WTC11 (cell line): ENCODE data around the gene TOMM5. TPM values are rescaled to one million over a fixed set of nuclear protein-coding genes. Genes with fewer than 3 reads are reported as not detected.

Experiments
- ATAC-seq: fragments of 200-7000 bp; cut with Tn5 transposase; 2 replicates; pipeline ENCODE4 v1.10.0; 2021; ENCODE audit warnings: mild to moderate bottlenecking, moderate library complexity
- CTCF ChIA-PET: fragments of 300-600 bp; sonication (Branson Sonifier 250); formaldehyde crosslinking; loops from one replicate; lab custom pipeline; 2021; ENCODE audit warnings: antibody characterized with exemption; lab: Charles Lee
- POLR2A ChIA-PET: fragments of 350-600 bp; sonication (Branson Sonifier 250); formaldehyde crosslinking; loops from one replicate; lab custom pipeline; 2021; ENCODE audit warnings: antibody characterized with exemption; lab: Charles Lee
- DNase-seq: peaks from one replicate; pipeline ENCODE4 v3.0.0; 2021; ENCODE audit warnings: low spot score
- H3K27ac Mint-ChIP-seq: 2 replicates; pipeline ENCODE4 v1.8.0; 2021; ENCODE audit warnings: mixed read lengths
- H3K27me3 Mint-ChIP-seq: 2 replicates; pipeline ENCODE4 v1.8.0; 2021; ENCODE audit warnings: low read depth, mild to moderate bottlenecking, moderate library complexity, mixed read lengths
- H3K36me3 Mint-ChIP-seq: 2 replicates; pipeline ENCODE4 v1.8.0; 2021; ENCODE audit warnings: mixed read lengths
- H3K4me1 Mint-ChIP-seq: 2 replicates; pipeline ENCODE4 v1.8.0; 2022; ENCODE audit warnings: mixed read lengths
- H3K4me3 Mint-ChIP-seq: 2 replicates; pipeline ENCODE4 v1.8.0; 2021; ENCODE audit warnings: mild to moderate bottlenecking, moderate library complexity, mixed read lengths
- H3K9me3 Mint-ChIP-seq: 2 replicates; pipeline ENCODE4 v1.8.0; 2021; ENCODE audit warnings: mixed read lengths
- CBFB ChIP-seq: sonication (generic); formaldehyde crosslinking; IDR thresholded peaks from 2 replicates; pipeline ENCODE4 v1.8.1; 2022; ENCODE audit warnings: mild to moderate bottlenecking, low read depth, missing genetic modification reagents
- E2F1 ChIP-seq: sonication (generic); formaldehyde crosslinking; IDR thresholded peaks from 2 replicates; pipeline ENCODE4 v1.8.0; 2022; ENCODE audit warnings: mild to moderate bottlenecking, missing genetic modification reagents
- E2F4 ChIP-seq: sonication (generic); formaldehyde crosslinking; IDR thresholded peaks from 2 replicates; pipeline ENCODE4 v1.8.1; 2022; ENCODE audit warnings: low read depth, mild to moderate bottlenecking, moderate library complexity, missing genetic modification reagents, borderline replicate concordance
- FOXK1 ChIP-seq: sonication (generic); formaldehyde crosslinking; IDR thresholded peaks from 2 replicates; pipeline ENCODE4 v1.8.0; 2022; ENCODE audit warnings: mild to moderate bottlenecking, moderate library complexity, missing genetic modification reagents
- JUN ChIP-seq: sonication (generic); formaldehyde crosslinking; IDR thresholded peaks from 2 replicates; pipeline ENCODE4 v1.8.0; 2023; ENCODE audit warnings: mild to moderate bottlenecking, missing genetic modification reagents
- MAX ChIP-seq: sonication (generic); formaldehyde crosslinking; IDR thresholded peaks from 2 replicates; pipeline ENCODE4 v1.8.0; 2022; ENCODE audit warnings: mild to moderate bottlenecking, missing genetic modification reagents
- NFE2L1 ChIP-seq: sonication (generic); formaldehyde crosslinking; IDR thresholded peaks from 2 replicates; pipeline ENCODE4 v1.8.1; 2023; ENCODE audit warnings: missing genetic modification reagents
- NR1H2 ChIP-seq: sonication (generic); formaldehyde crosslinking; IDR thresholded peaks from 2 replicates; pipeline ENCODE4 v1.9.0; 2021; ENCODE audit warnings: mild to moderate bottlenecking, moderate library complexity, missing genetic modification reagents
- SMAD3 ChIP-seq: sonication (generic); formaldehyde crosslinking; IDR thresholded peaks from 2 replicates; pipeline ENCODE4 v1.8.0; 2022; ENCODE audit warnings: missing genetic modification reagents, mild to moderate bottlenecking, borderline replicate concordance
- SMAD4 ChIP-seq: sonication (generic); formaldehyde crosslinking; IDR thresholded peaks from 2 replicates; pipeline ENCODE4 v1.8.0; 2022; ENCODE audit warnings: mild to moderate bottlenecking, missing genetic modification reagents
- USF2 ChIP-seq: sonication (generic); formaldehyde crosslinking; IDR thresholded peaks from 2 replicates; pipeline ENCODE4 v1.8.1; 2023; ENCODE audit warnings: mild to moderate bottlenecking, missing genetic modification reagents, moderate library complexity
- ZNF138 ChIP-seq: sonication (generic); formaldehyde crosslinking; conservative IDR thresholded peaks from 2 replicates; pipeline ENCODE4 v1.8.1; 2022; ENCODE audit warnings: mild to moderate bottlenecking, moderate library complexity, missing genetic modification reagents
- ZNF281 ChIP-seq: sonication (generic); formaldehyde crosslinking; IDR thresholded peaks from 2 replicates; pipeline ENCODE4 v1.8.0; 2023; ENCODE audit warnings: mild to moderate bottlenecking, missing genetic modification reagents
- ZNF423 ChIP-seq: fragments of 250-450 bp; sonication (Bioruptor Pico); IDR thresholded peaks from 2 replicates; pipeline ENCODE4 v2.1.2; 2022; ENCODE audit warnings: mild to moderate bottlenecking, moderate library complexity
- ZSCAN18 ChIP-seq: fragments of 250-450 bp; sonication (Bioruptor Pico); IDR thresholded peaks from 2 replicates; pipeline ENCODE4 v2.1.2; 2022; ENCODE audit warnings: mild to moderate bottlenecking, moderate library complexity
- total RNA-seq: library from RNA; stranded (reverse); gene quantifications from 3 replicates; pipeline ENCODE4 v1.2.3, GENCODE V29; 2021
- TF ChIP-seq, protein P1 (sequence below): fragments of 250-450 bp; sonication (Bioruptor Pico); IDR thresholded peaks from 2 replicates; pipeline ENCODE4 v1.9.0; 2021; ENCODE audit warnings: moderate library complexity, mild to moderate bottlenecking, inconsistent platforms, borderline replicate concordance
- TF ChIP-seq, protein P2 (sequence below): fragments of 200-600 bp; IDR thresholded peaks from 2 replicates; pipeline ENCODE4 v1.8.0; 2022; ENCODE audit warnings: antibody characterized with exemption
- TF ChIP-seq, protein P3 (sequence below): fragments of 250-450 bp; sonication (Bioruptor Pico); IDR thresholded peaks from 2 replicates; pipeline ENCODE4 v1.9.0; 2021; ENCODE audit warnings: mild to moderate bottlenecking
- TF ChIP-seq, protein P4 (sequence below): sonication (generic); formaldehyde crosslinking; IDR thresholded peaks from 2 replicates; pipeline ENCODE4 v1.8.1; 2022; ENCODE audit warnings: missing genetic modification reagents, borderline replicate concordance

The TOMM5 gene
- total RNA-seq, 1 experiment from 2014 or later = 112 TPM

DNA sequence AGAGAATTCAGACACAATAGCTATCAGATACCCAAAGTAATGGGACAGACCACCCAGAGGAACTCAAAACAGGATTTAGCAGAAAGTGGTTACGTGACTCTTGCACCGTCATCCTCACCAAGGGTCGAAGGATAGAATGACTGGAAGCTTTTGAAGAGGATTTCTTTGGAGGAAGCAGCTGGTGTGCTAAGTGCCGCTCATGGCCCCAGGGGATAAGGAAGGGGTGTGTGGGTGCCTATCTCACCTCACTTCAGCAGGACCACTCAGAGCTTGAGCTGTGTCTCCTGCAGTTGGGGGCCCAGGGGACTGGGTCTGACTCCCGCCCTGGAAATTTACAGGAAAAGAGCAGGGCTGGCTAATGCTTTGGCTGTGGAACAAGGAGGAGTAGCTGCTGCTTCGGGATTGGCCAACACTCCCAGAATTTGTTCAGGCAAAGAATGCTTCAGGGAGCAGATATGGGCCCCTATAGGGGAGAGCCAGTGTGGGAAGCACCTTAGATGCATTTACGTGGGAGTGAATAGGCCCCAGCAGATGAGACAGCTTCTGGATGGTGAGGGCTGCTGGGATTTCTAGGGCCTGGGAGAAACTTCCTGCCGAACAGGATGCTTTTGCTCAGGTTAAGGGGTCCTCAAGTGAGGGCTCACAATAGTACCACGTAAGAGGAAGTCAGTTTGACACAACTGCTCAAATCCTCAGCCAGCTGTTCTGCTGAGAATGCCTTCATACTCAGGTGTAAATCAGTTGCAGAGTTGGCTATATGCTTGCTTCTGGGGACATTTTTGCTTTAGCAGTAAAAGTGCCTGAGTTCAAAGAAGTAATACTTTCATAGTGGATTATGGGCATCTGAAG, 29.1 kb upstream of the TOMM5 start:
- ATAC-seq (peak; percentile 21; the same call in 1 of the 2 replicates), DNase-seq (no peak)
- Mint-ChIP-seq H3K36me3 (no peaks in the 10 kb centered on the region), H3K4me3 (no peak overlapping the region), H3K4me1 (peaks cover 26% of the 10 kb centered on the region), H3K27me3 (no peaks in the 10 kb centered on the region), H3K27ac (no peak overlapping the region), H3K9me3 (no peaks in the 10 kb centered on the region)
- ChIA-PET POLR2A (no interaction called here), CTCF (interaction anchor here (1.2 kb wide), 1 partner anchor 47 kb away, joined by 6 read pairs; no protein-coding TSS in a partner anchor)
- TF ChIP-seq, protein P1, sequence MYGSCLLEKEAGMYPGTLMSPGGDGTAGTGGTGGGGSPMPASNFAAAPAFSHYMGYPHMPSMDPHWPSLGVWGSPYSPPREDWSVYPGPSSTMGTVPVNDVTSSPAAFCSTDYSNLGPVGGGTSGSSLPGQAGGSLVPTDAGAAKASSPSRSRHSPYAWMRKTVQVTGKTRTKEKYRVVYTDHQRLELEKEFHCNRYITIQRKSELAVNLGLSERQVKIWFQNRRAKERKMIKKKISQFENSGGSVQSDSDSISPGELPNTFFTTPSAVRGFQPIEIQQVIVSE = no peak
- TF ChIP-seq ZNF423 (CRISPR knock-in tag) = no peak
- TF ChIP-seq, protein P2, sequence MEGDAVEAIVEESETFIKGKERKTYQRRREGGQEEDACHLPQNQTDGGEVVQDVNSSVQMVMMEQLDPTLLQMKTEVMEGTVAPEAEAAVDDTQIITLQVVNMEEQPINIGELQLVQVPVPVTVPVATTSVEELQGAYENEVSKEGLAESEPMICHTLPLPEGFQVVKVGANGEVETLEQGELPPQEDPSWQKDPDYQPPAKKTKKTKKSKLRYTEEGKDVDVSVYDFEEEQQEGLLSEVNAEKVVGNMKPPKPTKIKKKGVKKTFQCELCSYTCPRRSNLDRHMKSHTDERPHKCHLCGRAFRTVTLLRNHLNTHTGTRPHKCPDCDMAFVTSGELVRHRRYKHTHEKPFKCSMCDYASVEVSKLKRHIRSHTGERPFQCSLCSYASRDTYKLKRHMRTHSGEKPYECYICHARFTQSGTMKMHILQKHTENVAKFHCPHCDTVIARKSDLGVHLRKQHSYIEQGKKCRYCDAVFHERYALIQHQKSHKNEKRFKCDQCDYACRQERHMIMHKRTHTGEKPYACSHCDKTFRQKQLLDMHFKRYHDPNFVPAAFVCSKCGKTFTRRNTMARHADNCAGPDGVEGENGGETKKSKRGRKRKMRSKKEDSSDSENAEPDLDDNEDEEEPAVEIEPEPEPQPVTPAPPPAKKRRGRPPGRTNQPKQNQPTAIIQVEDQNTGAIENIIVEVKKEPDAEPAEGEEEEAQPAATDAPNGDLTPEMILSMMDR = no peak

GRCh38 chr9:37620396-37620795, 28.0 kb upstream of the TOMM5 start:
- Mint-ChIP-seq H3K4me1 (peaks cover 25% of the 10 kb centered on the region), H3K27me3 (no peaks in the 10 kb centered on the region)
- POLR2A ChIA-PET = no interaction called here
- TF ChIP-seq ZNF138 (CRISPR knock-in tag) (no peak), ZNF281 (CRISPR knock-in tag) (no peak), SMAD4 (CRISPR knock-in tag) (no peak), CBFB (no peak), SMAD3 (CRISPR knock-in tag) (no peak), USF2 (CRISPR knock-in tag) (no peak), NFE2L1 (no peak), MAX (CRISPR knock-in tag) (no peak), ZSCAN18 (CRISPR knock-in tag) (no peak), FOXK1 (CRISPR knock-in tag) (no peak), NR1H2 (no peak), JUN (CRISPR knock-in tag) (no peak), E2F1 (CRISPR knock-in tag) (no peak), E2F4 (CRISPR knock-in tag) (no peak)
- TF ChIP-seq, protein P3, sequence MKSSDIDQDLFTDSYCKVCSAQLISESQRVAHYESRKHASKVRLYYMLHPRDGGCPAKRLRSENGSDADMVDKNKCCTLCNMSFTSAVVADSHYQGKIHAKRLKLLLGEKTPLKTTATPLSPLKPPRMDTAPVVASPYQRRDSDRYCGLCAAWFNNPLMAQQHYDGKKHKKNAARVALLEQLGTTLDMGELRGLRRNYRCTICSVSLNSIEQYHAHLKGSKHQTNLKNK (CRISPR knock-in tag) = no peak
- TF ChIP-seq, protein P4, sequence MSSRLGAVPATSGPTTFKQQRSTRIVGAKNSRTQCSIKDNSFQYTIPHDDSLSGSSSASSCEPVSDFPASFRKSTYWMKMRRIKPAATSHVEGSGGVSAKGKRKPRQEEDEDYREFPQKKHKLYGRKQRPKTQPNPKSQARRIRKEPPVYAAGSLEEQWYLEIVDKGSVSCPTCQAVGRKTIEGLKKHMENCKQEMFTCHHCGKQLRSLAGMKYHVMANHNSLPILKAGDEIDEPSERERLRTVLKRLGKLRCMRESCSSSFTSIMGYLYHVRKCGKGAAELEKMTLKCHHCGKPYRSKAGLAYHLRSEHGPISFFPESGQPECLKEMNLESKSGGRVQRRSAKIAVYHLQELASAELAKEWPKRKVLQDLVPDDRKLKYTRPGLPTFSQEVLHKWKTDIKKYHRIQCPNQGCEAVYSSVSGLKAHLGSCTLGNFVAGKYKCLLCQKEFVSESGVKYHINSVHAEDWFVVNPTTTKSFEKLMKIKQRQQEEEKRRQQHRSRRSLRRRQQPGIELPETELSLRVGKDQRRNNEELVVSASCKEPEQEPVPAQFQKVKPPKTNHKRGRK = no peak

More at GRCh38 chr9:37620396-37620795, 28.0 kb upstream of the TOMM5 start:
- H3K4me3 Mint-ChIP-seq = no peak overlapping the region
- H3K9me3 Mint-ChIP-seq = no peaks in the 10 kb centered on the region
- CTCF ChIA-PET = no interaction called here
- H3K36me3 Mint-ChIP-seq = no peaks in the 10 kb centered on the region
- H3K27ac Mint-ChIP-seq = no peak overlapping the region
- DNase-seq (no peak), ATAC-seq (no peak)
